Neural progenitor cell (in vitro differentiated cells): ENCODE data around the gene OR4D1.

Source experiments
- EZH2 ChIP-seq: fragments of 200-600 bp; sonication (generic); IDR thresholded peaks from 2 replicates; pipeline ENCODE4 v1.6.1; 2017; ENCODE audit warnings: antibody characterized with exemption, mild to moderate bottlenecking, moderate library complexity
- TF ChIP-seq, protein P1 (sequence below): fragments of 200-600 bp; sonication (generic); IDR thresholded peaks from 2 replicates; pipeline ENCODE4 v1.5.1; 2017; ENCODE audit warnings: antibody characterized with exemption, mild to moderate bottlenecking

DNA sequence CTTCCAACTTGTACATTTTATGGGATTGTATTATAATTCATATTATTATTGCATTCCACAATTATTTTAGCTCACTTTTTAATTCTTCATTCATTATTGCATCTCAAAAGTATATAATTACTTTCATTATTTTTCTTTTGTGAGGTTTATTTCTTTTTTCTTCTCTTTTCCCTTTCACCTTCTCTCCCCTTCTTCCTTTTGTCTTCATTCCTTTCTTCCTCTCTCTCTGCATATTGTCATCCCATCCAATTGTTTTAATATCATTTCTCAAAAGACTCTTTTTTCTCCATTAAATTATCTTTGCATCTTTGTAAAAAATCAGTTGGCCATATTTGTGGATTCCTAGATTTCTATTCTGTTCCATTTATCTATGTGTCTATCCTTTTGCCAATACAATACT is 47.7 kb upstream of the OR4D1 start:
- TF ChIP-seq EZH2 = no peak
- TF ChIP-seq, protein P1, sequence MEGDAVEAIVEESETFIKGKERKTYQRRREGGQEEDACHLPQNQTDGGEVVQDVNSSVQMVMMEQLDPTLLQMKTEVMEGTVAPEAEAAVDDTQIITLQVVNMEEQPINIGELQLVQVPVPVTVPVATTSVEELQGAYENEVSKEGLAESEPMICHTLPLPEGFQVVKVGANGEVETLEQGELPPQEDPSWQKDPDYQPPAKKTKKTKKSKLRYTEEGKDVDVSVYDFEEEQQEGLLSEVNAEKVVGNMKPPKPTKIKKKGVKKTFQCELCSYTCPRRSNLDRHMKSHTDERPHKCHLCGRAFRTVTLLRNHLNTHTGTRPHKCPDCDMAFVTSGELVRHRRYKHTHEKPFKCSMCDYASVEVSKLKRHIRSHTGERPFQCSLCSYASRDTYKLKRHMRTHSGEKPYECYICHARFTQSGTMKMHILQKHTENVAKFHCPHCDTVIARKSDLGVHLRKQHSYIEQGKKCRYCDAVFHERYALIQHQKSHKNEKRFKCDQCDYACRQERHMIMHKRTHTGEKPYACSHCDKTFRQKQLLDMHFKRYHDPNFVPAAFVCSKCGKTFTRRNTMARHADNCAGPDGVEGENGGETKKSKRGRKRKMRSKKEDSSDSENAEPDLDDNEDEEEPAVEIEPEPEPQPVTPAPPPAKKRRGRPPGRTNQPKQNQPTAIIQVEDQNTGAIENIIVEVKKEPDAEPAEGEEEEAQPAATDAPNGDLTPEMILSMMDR = no peak
